Measurements from ENCODE around the gene ITIH4.

Gene ITIH4

GRCh38 chr3:52830535-52831258 lies at the start of gene ITIH4:
TSS of gene ITIH4 (minus strand) at chr3:52830672. CDS start at chr3:52830642, 30 bp downstream.
- H3K4me3 ChIP-seq (ENCODE audit: low read depth in 1 of 2, low read length in 2 of 2), result no peak within 1 kb of the TSS
- DNase-seq, result no peak

GRCh38 chr3:52880047-52880446 lies 49.6 kb upstream of the ITIH4 start:
- Histone ChIP-seq H3K4me2 (ENCODE audit: insufficient read depth, low read length) (no peak overlapping the region), H3K9ac (ENCODE audit: low read depth, low read length) (no peak overlapping the region), H3K79me2 (ENCODE audit: insufficient read depth, low read length) (peaks cover 7% of the 10 kb centered on the region; the same call in 1 of the 2 replicates), H2AFZ (ENCODE audit: low read depth, low read length) (no peak overlapping the region), H3K36me3 (ENCODE audit: insufficient read depth, low read length) (0 out of 2 replicates have a peak, but pooled peaks cover 3% of the 10 kb centered on the region), H3K4me3 (ENCODE audit: low read depth in 1 of 2, low read length in 2 of 2) (no peak overlapping the region), H3K9me3 (ENCODE audit: insufficient read depth, low read length, severe bottlenecking) (no peaks in the 10 kb centered on the region), H3K4me1 (ENCODE audit: insufficient read depth, low read length) (peaks cover 3% of the 10 kb centered on the region; the same call in 1 of the 2 replicates), H3K27ac (ENCODE audit: low read length) (no peak overlapping the region), H4K20me1 (ENCODE audit: insufficient read depth, low read length) (peaks cover 13% of the 10 kb centered on the region), H3K27me3 (ENCODE audit: insufficient read depth, low read length, poor library complexity) (no peaks in the 10 kb centered on the region)
- no peak for ATAC-seq (ENCODE audit: insufficient read depth, low read depth)
- TF ChIP-seq, protein P1, sequence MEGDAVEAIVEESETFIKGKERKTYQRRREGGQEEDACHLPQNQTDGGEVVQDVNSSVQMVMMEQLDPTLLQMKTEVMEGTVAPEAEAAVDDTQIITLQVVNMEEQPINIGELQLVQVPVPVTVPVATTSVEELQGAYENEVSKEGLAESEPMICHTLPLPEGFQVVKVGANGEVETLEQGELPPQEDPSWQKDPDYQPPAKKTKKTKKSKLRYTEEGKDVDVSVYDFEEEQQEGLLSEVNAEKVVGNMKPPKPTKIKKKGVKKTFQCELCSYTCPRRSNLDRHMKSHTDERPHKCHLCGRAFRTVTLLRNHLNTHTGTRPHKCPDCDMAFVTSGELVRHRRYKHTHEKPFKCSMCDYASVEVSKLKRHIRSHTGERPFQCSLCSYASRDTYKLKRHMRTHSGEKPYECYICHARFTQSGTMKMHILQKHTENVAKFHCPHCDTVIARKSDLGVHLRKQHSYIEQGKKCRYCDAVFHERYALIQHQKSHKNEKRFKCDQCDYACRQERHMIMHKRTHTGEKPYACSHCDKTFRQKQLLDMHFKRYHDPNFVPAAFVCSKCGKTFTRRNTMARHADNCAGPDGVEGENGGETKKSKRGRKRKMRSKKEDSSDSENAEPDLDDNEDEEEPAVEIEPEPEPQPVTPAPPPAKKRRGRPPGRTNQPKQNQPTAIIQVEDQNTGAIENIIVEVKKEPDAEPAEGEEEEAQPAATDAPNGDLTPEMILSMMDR (IDR thresholded peaks at IDR 0.05; ENCODE audit: borderline replicate concordance, extremely low read depth, low read length, poor library complexity, severe bottlenecking), result no peak
- no peak for TF ChIP-seq EZH2 (IDR thresholded peaks at IDR 0.05; ENCODE audit: borderline replicate concordance, low read depth, low read length, severe bottlenecking)
- no peak for DNase-seq

More at GRCh38 chr3:52830535-52831258, at the start of gene ITIH4:
- Histone ChIP-seq H3K36me3 (ENCODE audit: insufficient read depth, low read length) (0 out of 2 replicates have a peak, but pooled peaks cover 2% of the 10 kb centered on the region), H3K79me2 (ENCODE audit: insufficient read depth, low read length) (no peaks in the 10 kb centered on the region), H3K4me2 (ENCODE audit: insufficient read depth, low read length) (no peak within 1 kb of the TSS), H3K9me3 (ENCODE audit: insufficient read depth, low read length, severe bottlenecking) (no peaks in the 10 kb centered on the region), H2AFZ (ENCODE audit: low read depth, low read length) (no peak within 1 kb of the TSS), H4K20me1 (ENCODE audit: insufficient read depth, low read length) (no peaks in the 10 kb centered on the region), H3K4me1 (ENCODE audit: insufficient read depth, low read length) (no peaks in the 10 kb centered on the region), H3K27ac (ENCODE audit: low read length) (no peak within 1 kb of the TSS), H3K9ac (ENCODE audit: low read depth, low read length) (no peak within 1 kb of the TSS), H3K27me3 (ENCODE audit: insufficient read depth, low read length, poor library complexity) (no peaks in the 10 kb centered on the region)
- no peak for ATAC-seq (ENCODE audit: insufficient read depth, low read depth)
- TF ChIP-seq, protein P1 (IDR thresholded peaks at IDR 0.05; ENCODE audit: borderline replicate concordance, extremely low read depth, low read length, poor library complexity, severe bottlenecking), result no peak
- TF ChIP-seq EZH2 (IDR thresholded peaks at IDR 0.05; ENCODE audit: borderline replicate concordance, low read depth, low read length, severe bottlenecking), result no peak

GRCh38 chr3:52879581-52879980 lies 49.1 kb upstream of the ITIH4 start:
- DNase-seq (no peak), ATAC-seq (ENCODE audit: insufficient read depth, low read depth) (no peak)
- H3K27ac ChIP-seq (ENCODE audit: low read length), result no peak overlapping the region
- H2AFZ ChIP-seq (ENCODE audit: low read depth, low read length), result no peak overlapping the region
- no peak overlapping the region for H3K9ac ChIP-seq (ENCODE audit: low read depth, low read length)
- H3K4me2 ChIP-seq (ENCODE audit: insufficient read depth, low read length), result no peak overlapping the region
- H3K9me3 ChIP-seq (ENCODE audit: insufficient read depth, low read length, severe bottlenecking), result no peaks in the 10 kb centered on the region
- H4K20me1 ChIP-seq (ENCODE audit: insufficient read depth, low read length), result peaks cover 13% of the 10 kb centered on the region
- no peaks in the 10 kb centered on the region for H3K36me3 ChIP-seq (ENCODE audit: insufficient read depth, low read length)
- no peak for TF ChIP-seq EZH2 (IDR thresholded peaks at IDR 0.05; ENCODE audit: borderline replicate concordance, low read depth, low read length, severe bottlenecking)
- TF ChIP-seq, protein P1 (IDR thresholded peaks at IDR 0.05; ENCODE audit: borderline replicate concordance, extremely low read depth, low read length, poor library complexity, severe bottlenecking), result no peak
- peaks cover 7% of the 10 kb centered on the region; the same call in 1 of the 2 replicates for H3K79me2 ChIP-seq (ENCODE audit: insufficient read depth, low read length)
- H3K4me1 ChIP-seq (ENCODE audit: insufficient read depth, low read length), result peaks cover 3% of the 10 kb centered on the region; the same call in 1 of the 2 replicates
- no peaks in the 10 kb centered on the region for H3K27me3 ChIP-seq (ENCODE audit: insufficient read depth, low read length, poor library complexity)
- H3K4me3 ChIP-seq (ENCODE audit: low read depth in 1 of 2, low read length in 2 of 2), result no peak overlapping the region

All from DND-41 (cell line).